ENCODE measurements around the gene FBLN7. TPM values are rescaled to one million over a fixed set of nuclear protein-coding genes. Genes with fewer than 3 reads are reported as not detected.

The FBLN7 gene
- total and polyA plus RNA-seq, 3 donors from 2014 or later = 0.79 to 3.3 (median 3.1) TPM

GRCh38 chr2:112160283-112161250 is 22.4 kb downstream of the FBLN7 start:
- Histone ChIP-seq H3K4me1 (no peaks in the 10 kb centered on the region), H3K36me3 (ENCODE audit: low read depth, missing control alignments) (no peaks in the 10 kb centered on the region), H3K27ac (no peak overlapping the region), H3K27me3 (no peaks in the 10 kb centered on the region), H3K9me3 (no peaks in the 10 kb centered on the region), H3K4me3 (no peak overlapping the region)
- intact Hi-C loops (cut with DNase I; ENCODE audit: low total_unique reads) = no loop called here
- 67 to 82% methylated on average over 33 to 52 of the region's 52 CpGs for WGBS, 2 donors
- no peak for DNase-seq
- TF ChIP-seq, protein P1, sequence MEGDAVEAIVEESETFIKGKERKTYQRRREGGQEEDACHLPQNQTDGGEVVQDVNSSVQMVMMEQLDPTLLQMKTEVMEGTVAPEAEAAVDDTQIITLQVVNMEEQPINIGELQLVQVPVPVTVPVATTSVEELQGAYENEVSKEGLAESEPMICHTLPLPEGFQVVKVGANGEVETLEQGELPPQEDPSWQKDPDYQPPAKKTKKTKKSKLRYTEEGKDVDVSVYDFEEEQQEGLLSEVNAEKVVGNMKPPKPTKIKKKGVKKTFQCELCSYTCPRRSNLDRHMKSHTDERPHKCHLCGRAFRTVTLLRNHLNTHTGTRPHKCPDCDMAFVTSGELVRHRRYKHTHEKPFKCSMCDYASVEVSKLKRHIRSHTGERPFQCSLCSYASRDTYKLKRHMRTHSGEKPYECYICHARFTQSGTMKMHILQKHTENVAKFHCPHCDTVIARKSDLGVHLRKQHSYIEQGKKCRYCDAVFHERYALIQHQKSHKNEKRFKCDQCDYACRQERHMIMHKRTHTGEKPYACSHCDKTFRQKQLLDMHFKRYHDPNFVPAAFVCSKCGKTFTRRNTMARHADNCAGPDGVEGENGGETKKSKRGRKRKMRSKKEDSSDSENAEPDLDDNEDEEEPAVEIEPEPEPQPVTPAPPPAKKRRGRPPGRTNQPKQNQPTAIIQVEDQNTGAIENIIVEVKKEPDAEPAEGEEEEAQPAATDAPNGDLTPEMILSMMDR (IDR thresholded peaks at IDR 0.05) = no peak
- TF ChIP-seq POLR2A (IDR thresholded peaks at IDR 0.05) = no peak

GRCh38 chr2:112161431-112162145 is 23.4 kb downstream of the FBLN7 start:
- H3K36me3 ChIP-seq (ENCODE audit: low read depth, missing control alignments) = no peaks in the 10 kb centered on the region
- TF ChIP-seq POLR2A (IDR thresholded peaks at IDR 0.05) = no peak
- TF ChIP-seq, protein P1 (IDR thresholded peaks at IDR 0.05) = no peak
- H3K27me3 ChIP-seq = no peaks in the 10 kb centered on the region
- no peaks in the 10 kb centered on the region for H3K4me1 ChIP-seq
- WGBS, 2 donors = 87 to 90% methylated on average over 7 to 9 of the region's 9 CpGs
- no peak overlapping the region for H3K4me3 ChIP-seq
- no peak overlapping the region for H3K27ac ChIP-seq
- intact Hi-C loops (cut with DNase I; ENCODE audit: low total_unique reads) = no loop called here
- DNase-seq = no peak
- no peaks in the 10 kb centered on the region for H3K9me3 ChIP-seq

- DNase-seq = no peak
- 95% methylated on average over 6 of the region's 6 CpGs for WGBS, 2 donors
- Histone ChIP-seq H3K9me3 (no peaks in the 10 kb centered on the region), H3K27ac (no peak overlapping the region), H3K4me1 (no peaks in the 10 kb centered on the region), H3K27me3 (no peaks in the 10 kb centered on the region), H3K36me3 (ENCODE audit: low read depth, missing control alignments) (no peaks in the 10 kb centered on the region), H3K4me3 (no peak overlapping the region)
- intact Hi-C loops (cut with DNase I; ENCODE audit: low total_unique reads) = no loop called here
- TF ChIP-seq POLR2A (IDR thresholded peaks at IDR 0.05) = no peak
- TF ChIP-seq, protein P1 (IDR thresholded peaks at IDR 0.05) = no peak
Measured at GRCh38 chr2:112162341-112162740, 24.2 kb downstream of the FBLN7 start.

GRCh38 chr2:112162956-112163355 is 24.8 kb downstream of the FBLN7 start:
- Histone ChIP-seq H3K27me3 (no peaks in the 10 kb centered on the region), H3K36me3 (ENCODE audit: low read depth, missing control alignments) (no peaks in the 10 kb centered on the region), H3K9me3 (no peaks in the 10 kb centered on the region), H3K4me1 (no peaks in the 10 kb centered on the region), H3K27ac (no peak overlapping the region), H3K4me3 (no peak overlapping the region)
- 86 to 90% methylated on average over 9 to 11 of the region's 11 CpGs for WGBS, 2 donors
- DNase-seq = no peak
- intact Hi-C loops (cut with DNase I; ENCODE audit: low total_unique reads) = no loop called here
- TF ChIP-seq, protein P1 (IDR thresholded peaks at IDR 0.05) = no peak
- no peak for TF ChIP-seq POLR2A (IDR thresholded peaks at IDR 0.05)

Data from testis (tissue), 3 donors.